GM03348 (cell line): ENCODE results near the gene FAM222A.

Source experiments
- DNase-seq: peaks from one replicate; pipeline ENCODE4 v3.0.0; 2012; ENCODE audit warnings: low spot score

FAM222A gene

DNA sequence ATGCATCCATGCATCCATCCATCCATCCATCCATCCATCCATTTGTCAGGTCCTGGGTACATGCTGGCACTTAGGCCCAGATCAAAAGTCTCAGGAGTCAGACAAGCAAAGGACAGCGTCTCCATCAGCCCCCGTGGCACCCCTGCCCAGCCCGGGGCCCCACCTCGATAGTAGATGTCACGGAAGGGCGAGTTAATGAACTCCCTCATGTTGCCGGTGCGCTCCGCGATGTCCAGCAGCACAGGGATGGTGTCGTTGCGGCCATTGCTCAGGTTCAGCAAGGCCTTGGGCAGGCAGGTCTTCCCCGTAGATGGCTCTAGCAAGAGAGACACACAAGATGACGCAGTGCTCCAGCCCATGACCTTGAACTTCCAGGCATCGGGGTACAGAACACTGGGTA lies 89.2 kb downstream of the FAM222A start:
- no peak for DNase-seq

DNA sequence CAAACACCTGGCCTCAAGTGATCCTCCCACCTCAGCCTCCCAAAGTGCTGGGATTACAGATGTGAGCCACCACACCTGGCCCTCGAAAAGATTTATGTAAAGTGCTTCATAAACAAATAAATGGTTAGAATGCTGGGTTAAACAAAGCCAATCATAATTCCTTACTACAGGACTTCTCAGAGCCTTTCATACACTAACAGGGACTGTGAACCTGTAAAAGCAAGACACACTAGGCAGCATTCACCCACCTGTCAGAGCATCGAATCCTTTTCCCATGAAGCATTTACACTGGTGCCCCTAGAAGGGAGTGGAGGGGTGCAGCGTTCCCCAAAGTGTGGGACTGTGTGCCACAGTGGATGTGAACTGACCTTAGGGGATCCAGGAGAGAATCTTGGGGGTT lies 90.1 kb downstream of the FAM222A start:
- no peak for DNase-seq

DNA sequence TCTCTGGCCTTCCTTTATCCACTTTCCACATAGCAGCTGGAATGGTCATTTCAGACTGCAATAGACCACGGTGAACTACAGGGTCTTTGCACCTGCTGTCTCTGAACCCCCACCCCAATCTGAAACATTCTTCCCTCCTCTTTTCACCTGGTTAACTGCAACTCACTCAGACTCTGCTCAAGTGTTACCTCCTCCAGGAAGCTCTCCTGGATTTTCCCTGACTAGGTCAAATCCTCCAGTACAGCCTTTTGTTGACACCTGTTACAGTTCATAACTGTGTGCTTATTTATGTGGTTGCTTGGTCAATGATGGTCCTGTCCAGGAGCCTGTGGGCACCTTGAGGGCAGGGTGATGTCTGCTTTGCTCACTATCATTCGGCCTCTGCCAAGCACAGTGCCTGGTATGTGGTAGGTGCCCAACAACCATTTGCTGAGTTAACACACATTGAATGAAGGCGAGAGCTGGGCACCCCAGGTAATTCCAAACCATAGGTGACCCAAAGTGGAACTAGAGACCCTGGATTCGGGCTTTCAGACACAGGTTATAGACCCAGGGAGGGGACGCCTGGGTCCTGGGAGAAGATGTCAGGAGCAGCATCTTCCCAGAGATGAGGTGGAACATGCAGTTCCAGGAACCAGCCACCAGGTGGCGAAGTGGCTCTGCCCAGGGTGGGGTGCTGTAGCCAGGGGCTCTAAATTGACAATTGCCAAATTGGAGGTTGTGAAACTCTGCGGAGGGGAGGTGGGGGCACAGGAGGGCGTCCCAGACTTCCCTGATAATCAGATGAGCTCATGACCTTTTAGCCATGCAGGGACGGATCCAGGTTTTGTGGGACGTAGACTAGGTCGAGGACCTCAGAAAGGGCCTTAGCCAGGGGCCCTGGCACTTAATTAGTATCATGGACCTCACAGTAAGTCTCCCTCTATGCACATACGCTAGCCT lies 91.5 kb downstream of the FAM222A start:
- peak; percentile 92 for DNase-seq

DNA sequence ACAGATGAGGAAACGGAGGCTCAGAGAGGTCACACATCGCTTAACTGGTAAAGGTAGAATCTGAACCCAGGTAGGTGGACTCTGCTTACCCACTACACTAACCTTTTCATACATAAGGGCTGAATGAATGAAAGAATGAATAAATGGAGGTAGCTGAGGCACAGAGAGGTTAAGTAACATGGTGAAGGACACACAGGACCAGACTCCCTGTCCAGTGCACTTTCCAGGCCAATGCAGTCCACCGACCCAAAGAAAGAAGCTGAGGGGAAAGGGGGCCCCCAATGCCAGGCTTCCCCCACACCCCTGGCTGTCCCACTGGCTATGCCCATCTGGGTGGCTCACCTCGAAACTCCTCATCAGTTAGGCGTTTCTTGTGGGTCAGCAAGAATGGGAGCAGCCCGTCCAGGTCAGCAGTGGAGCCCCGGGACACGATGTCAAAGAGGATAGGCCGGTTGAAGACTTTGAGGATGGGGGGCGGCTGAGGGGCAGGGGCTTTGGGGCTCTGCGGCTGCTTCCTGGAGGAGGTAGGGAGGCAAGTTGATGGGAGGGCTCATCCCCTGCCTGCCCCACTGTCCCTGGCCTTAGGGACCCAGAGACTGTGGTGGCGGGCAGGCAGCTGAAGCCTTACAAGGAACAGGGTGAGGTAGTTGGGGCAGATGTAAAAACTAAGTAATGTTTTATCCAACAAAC lies 94.5 kb downstream of the FAM222A start:
- no peak for DNase-seq

DNA sequence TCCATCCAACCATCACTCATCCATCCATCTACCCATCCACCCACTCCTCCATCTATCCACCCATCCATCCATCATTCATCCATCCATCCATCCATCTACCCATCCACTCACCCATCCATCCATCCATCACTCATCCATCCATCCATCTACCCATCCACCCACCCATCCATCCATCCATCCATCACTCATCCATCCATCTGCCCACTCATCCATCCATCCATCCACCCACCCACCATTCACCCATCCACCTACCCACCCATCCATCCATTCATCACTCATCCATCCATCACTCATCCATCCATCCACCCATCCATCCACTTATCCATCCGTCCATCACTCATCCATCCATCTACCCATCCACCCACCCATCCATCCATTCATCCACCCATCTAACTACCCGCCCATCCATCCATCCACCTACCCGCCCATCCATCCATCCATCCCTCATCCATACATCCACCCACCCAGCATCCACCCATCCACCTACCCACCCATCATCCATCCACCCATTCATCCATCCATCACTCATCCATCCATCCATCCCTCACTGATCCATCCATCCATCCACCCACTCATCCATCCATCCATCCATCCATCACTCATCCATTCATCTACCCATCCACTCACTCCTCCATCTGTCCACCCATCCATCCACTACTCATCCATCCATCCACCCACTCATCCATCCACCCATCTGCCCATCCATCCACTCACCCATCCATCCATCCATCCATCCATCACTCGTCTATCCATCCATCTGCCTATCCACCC lies 95.4 kb downstream of the FAM222A start:
- no peak for DNase-seq

DNA sequence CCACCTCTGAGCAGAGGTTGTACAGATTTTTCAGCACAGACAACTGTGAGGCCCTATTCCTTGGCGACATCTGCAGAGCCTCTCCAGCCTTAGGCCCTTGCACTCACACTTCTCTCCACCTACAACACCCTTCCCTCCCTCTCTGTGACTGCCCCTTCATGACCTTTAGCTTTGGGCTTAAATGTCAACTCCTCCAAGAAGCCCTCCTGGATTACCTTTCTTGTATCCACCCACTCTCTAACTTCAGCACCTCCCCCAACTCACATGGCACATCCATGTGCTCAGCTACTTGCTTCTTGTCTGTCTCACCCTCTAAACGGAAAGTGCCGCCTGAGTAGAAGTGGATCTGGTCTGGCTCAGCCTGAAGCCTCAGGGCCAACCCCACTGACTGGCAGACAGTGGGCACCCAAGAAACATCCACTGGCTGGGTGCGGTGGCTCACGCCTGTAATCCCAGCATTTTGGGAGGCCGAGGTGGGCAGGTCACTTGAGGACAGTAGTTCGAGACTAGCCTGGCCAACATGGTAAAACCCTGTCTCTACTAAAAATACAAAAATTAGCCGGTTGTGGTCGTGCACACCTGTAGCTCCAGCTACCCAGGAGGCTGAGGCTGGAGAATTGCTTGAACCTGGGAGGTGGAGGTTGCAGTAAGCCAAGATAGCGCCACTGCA lies 97.5 kb downstream of the FAM222A start:
- no peak for DNase-seq

DNA sequence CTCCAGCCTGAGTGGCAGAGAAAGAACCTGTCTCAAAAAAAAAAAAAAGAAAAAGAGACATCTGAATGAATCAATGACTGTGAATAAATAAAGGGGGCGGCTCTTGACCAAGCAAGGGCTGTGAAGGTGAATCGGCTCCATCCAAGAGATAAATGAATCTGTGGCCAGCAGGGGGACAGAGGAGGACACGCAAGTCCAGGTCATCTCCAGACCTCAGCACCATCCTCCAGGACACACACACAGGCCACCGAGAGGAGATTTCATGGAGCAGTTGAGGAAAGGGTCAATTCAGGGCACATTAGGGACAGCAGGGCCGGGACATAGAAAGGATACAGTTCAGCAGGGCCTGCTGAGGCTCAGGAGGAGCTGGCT lies 98.0 kb downstream of the FAM222A start:
- DNase-seq = no peak

DNA sequence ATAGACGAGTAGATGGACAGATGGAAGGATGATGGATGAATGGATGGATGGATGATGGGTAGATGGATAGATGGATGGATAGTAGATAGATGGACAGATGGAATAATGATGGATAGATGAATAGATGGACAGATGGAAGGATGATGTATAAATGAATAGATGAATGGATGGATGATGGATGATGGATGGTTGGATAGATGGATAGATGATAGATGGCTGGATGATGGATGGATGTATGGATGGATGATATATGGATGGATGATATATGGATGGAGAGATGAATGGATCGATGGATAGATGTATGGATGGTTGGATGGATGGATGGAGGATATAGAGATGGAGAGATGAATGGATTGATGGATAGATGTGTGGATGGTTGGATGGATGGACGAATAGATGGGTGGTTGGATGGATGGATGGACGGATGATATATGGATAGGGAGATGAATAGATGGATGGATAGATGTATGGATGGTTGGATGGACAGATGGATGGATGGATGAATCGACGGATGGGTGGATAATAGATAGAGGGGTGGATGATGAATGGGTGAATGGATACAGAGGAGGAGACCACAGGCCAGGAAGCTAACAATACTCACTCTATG lies 100.3 kb downstream of the FAM222A start:
- no peak for DNase-seq

DNA sequence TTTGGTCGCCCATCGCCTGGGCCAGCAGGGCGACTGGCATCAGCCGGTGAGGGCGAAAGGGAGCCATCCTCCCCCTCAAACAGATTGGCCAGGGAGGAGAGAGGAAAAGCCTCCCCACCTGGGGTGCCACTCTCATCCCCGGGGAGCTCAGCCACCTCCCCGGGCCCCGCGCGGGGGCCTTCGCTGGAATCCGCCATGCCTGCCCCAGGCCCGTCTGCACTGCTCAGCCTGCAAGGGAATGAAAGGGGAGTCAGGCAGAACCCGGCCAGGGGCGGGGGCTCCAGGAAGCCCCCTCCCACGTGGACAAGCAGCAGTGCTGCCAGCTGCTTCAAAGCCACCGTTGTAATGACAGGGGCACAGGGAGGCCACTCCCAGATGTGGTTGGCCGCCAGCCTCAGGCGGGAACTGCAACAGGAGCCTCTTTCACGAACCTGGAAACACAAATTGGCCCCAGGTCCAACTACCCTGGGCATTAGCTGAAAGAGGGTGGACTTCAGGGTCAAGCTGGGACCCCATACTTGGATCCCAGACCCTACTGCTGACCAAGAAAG lies 101.0 kb downstream of the FAM222A start:
- no peak for DNase-seq

DNA sequence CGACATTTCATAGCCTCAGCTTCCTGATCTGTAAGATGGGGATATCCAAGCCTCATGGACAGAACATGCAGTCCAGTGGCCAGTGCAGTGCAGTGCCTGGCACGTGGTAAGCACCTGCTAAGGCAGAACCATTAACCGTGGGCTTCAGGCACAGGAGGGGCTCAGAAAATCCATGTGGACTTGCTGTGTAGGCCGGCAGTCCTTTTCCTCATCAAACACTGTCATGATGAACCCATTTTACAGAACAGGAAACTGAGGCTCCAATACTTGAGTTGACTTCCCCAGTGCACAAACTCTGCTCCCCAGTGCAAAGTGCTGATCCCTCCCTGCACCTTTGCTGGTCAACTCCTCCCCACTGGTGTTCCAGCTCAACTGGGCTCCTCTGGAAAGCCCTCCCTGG lies 101.6 kb downstream of the FAM222A start:
- DNase-seq = no peak

DNA sequence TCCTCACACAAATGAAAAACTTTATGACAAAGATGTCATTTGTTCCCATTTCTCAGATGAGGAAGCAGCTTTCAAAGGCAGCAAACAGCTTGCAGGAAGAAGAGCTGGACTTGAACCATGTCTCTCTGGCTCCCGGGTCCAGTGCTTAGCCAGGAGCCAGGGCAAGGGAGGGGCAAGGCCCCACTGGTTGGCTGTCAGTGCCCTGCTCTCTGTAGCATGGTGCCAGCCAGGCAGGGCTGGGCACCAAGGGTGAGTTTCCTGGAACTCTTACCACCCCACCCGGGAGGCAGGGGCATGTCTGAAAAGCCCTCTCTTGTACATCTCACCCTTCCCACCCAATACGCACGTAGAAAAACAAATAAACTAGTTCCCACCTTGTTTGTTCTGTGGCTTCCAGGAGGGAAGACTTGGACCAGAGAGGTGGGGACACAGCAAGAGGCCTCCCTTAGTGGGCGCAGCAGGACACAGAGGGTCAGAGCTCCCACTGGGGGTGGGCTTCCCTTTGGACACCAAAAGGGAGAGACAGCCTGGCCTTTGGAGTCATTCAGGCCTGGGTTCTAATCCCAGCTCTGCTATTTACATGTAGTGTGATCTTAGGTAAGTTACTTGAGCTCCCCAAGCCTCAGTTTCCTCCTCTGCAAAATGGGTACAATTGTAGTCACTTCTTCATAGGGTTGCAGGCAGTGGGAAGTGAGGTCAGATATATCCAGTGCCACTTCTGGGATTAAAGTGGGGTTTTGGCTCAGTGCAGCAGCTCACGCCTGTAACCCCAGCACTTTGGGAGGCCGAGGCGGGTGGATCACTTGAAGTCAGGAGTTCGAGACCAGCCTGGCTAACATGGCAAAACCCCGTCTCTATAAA lies 102.4 kb downstream of the FAM222A start:
- DNase-seq = no peak

DNA sequence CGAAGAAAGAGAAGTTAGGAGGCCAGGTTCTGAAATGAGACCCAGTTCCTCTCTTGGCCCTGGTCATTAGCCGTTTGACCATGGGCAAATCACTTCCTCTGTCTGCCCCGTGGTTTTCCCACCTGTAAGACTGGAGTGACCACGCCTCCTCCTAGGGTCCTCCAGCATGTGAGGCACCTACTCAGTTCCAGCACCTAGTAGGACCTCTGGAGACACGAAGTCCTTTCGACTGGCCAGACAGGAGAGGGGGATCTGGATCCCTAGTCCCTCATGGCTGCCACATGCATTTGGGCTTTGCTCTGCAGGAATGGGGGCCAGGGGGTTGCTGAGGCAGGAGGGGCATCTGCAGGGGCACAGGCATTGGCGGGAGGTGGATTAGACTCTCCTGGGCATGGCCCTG lies 103.2 kb downstream of the FAM222A start:
- DNase-seq = no peak

DNA sequence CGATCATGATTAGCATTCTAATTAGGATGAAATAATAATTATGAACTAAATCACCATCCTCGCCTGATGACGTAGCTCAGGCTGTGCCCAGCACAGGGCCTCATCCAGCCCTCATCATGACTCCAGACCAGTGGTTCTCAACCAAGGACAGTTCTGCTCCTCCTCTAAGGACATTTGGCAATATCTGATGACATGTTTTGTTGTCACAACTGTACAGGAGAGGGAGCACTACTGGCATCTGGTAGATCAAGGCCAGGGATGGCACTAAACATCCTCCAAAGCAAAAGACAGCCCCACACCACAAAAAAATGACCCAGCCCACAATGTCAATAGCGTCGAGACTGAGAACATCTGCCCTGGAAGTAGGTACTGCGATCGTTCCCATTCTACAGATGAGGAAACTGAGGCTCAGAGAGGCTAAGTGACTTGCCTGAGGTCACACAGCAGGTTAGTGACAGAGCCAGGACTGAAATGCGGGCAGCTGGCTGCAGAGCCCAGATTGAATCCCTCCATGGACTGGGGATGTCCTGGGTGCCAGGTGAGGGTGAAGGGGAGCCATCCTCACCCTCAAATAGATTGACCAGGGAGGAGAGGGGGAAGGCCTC lies 104.1 kb downstream of the FAM222A start:
- DNase-seq = no peak

DNA sequence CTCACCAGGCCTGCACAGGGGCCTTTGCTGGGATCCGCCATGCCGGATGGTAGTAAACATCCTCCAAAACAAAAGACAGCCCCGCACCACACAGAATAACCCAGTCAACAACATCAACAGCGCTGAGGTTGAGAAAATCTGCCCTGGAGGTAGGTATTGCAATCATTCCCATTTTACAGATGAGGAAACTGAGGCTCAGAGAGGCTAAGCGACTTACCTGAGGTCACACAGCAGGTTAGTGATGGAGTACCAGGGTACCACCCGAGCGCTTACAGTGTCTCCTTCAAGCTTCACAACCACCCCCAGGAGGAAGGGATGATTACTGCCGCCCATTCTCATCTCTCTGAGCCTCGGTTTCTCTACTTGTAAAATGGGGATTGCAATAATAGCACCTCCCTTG lies 104.6 kb downstream of the FAM222A start:
- no peak for DNase-seq

DNA sequence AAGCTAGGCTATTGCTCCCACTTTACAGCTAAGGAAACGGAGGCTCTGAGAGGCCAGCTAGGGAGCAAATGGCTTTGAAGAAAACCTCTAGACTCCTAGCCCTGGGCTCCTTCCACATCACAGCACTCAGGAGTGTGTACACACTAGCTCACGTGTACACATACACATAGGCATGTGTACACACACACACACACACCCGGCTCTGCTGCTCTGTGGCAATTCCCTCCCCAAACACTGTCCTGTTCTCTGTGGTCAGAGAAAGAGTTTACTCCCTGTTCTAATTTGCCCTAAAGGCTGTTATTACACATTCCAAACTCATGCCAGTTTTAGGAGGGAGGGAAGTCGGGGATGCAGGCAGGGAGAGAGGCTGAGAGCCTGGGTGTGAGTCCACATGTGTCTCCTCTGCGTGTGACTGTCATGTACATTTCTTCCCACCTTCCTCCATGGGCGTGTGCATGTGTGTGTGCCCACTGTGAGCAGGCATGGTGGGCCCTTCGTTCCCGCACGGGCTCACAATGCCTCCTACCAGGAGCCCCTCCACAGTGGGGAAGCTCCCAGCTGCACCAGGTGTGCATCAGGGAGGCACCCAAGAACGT lies 105.4 kb downstream of the FAM222A start:
- DNase-seq = peak; percentile 86
